HG02623 (cell line): ENCODE results near the gene MYO1B.

ENCODE experiments used
- ATAC-seq: cut with Tn5 transposase; IDR thresholded peaks from one replicate; pipeline ENCODE4 v1.9.1; 2021; ENCODE audit warnings: moderate library complexity; ENCODE audit not compliant: unreplicated experiment

The MYO1B gene

DNA sequence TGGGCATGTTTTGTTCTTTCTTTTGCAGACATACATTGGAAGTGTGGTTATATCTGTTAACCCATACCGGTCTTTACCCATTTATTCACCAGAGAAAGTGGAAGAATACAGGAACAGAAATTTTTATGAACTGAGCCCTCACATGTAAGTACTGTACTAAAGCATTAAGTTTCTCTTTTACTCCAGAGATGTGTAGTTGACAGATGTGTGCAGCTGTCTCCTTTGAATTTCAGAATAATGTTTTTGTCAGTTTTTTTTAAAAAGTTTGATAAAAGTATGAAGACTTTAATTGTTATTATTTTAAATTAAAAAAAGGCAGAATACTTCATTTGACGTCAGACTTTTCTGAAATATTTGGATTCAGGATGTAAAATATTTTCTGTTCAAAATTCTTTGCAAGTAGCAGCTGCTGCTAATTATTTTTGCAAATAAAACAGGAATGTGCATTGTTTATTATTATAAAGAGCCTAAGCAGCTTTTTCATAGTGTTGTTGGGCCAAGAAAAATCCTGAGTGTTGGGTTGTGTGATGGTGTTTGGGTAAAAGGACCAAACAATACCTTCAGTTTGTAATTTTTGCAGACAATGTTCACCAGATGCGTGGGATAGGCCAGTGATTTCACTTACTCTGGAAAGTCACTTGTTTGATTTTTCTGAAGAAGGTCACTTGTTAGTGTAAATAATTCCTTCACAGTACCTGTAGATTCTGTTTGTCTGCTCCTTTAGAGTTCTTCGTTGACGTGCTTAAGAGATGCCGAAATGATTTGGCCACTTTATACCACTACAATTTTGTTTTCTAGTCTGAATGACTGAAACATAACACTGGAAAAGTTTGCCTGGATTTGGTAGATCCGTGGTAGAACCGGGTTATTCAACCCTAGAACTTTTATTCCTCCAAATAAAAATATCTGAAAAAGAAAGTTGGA is 51.1 kb downstream of the MYO1B start:
- ATAC-seq: no peak

DNA sequence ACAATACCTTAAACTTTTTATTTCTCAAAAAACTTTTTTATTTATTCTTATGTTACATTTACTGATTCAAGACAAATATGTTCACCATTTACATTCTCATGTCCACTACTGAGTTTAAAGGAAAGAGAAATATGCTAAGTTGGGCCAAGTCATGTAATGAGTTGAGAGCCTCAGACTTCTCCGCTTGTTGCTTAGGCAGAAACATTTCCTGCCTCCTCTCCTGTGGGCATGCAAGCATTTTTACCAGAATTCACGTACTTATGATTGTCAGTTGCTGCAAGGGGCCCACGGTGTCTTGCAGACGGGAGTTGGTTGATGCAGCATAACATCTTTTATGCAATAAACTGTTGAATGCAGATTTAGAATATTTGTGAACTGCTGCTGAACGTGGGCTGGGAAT is 51.8 kb downstream of the MYO1B start:
- no peak for ATAC-seq

DNA sequence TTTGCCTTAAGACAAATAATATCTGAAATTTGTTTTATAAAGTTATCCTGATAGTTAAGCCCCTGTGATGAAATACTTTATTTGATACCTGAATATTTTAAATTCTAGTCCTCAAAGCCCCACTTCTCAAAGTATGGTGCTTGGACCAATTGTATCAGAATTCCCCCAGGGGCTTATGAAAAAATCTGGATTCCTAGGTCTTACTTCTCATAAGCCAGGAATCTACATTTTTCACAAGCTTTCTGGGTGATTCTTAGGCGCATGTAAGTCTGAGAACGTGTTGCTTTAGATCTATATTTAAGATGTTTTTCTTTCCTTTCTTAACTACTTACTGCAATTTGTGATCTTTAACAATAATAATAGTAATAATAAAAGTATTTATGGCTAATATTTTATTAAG is 53.1 kb downstream of the MYO1B start:
- no peak for ATAC-seq

DNA sequence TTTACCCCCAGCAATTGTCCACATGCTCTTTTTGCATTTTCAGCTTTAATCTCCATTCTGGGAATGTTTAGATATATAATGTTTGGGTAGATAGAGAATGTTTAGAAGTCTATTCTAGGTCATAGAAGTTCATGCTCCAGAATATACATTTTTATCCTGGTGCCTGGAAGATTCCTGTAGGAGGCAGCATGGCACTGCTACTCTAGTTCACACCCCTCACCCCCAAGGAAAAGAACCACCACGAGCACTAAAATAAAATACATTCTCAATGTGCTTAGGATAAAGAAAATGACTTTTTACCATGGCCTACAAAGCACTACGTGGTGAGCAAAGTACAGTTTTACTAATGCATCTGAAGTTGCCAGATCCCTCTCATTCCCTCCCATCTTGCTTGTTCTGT is 53.8 kb downstream of the MYO1B start:
- no peak for ATAC-seq

DNA sequence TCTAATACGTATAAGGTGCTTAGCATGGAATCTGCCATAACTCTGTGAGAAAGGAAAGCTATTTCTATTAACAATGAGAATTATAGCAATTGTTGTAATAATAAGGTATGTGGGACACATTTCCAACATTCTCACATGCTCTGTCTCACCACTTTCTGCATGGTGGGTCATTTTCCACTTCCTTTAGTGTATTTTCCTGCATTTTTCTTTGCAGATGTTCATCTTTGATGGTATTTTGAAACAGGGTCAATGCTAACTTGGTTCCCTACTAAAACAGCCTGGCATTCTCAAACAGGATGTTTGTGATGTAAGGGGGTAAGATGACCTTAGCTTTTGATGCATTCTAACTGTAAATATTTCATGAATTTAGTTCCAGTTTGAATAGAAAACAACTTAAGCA is 54.7 kb downstream of the MYO1B start:
- no peak for ATAC-seq

DNA sequence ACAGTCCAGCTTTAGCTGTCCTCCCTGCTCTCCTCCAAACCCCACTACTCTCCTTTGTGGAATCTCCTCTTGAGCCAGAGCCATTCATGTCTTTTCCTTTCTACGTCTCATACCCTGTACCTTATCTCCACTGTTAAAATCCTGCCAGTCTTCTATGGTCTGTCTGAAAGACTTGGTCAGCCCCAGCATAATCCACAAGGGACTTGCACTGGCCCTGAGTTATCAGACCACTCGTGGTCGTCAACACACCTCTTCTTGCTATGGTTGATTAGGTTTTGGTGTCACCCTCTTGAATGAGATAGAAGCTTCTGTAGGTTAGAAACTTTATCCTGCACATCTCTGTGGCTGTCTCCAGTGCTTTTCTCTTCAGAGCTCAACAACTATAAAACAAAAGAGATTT is 56.8 kb downstream of the MYO1B start:
- no peak for ATAC-seq

DNA sequence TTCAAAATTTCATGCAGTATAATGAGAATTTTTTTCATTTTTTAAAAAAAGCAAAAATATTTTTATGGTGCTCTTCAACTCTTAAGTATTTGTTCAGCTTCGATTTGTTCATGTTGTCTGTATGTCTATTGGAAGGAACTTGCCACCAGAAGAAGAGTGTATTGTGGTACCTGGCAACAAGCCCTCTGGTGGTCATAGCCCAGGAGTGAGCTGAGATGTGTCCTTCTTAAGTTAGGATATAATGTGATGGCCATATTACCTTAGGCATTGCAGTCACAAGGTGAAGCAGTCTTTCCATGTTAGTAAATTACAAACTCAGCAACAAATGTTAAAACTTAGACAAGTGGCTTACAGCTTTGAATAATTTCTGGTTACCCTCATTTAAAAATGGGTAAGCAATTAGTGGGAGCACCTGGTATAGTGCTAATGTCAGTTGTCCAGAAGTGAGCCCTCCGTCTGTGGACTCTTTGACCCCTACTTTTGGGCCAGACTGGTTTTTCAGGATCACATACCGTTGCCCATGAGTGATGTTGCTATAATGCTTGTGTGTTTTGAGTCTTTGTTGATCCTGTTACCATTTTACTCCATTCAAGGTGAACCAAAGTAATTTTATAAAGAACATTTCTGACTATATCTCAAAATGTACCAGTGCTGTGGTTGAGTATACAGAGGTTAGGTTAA is 57.4 kb downstream of the MYO1B start:
- peak; percentile 71 for ATAC-seq

DNA sequence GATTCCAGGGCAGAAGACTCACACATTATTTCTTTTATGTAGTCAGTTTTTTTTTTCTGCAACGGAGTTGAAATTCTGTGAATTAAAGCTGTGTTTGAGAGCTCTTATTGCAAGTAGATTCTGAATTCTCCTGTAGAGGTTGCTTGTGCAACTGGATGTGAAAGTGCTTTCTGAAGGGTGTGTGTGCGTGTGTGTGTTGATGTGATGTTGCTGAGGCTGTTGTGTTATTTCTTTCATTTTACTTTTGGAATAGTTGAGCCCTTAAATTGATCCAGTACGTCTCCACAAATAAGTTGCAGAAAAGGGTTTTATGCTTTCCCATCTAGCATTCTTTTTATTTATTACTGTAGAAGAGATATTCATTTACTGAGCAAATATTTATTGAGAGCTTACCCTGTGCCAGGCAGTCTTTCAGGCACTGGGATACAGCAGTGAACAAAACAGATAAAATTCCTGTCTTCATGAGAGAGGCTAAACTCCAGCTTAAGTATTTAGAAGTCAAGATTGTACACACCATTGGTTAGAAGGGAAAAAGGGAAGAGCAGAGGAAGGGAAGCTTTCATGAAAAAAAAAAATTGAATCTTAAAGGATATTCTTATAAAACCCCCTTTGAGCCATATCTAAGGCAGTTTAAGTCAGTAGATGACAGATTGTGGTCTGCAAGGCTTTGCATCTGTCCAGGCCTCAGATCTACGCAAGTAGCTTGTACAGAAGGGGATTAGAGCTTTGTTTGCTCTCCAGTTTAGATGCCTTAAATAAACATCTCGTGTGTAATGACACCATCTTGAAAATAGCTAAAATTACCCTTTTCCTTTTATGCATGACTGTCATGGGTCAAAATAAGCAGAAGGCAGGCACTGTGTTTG is 58.2 kb downstream of the MYO1B start:
- no peak for ATAC-seq

DNA sequence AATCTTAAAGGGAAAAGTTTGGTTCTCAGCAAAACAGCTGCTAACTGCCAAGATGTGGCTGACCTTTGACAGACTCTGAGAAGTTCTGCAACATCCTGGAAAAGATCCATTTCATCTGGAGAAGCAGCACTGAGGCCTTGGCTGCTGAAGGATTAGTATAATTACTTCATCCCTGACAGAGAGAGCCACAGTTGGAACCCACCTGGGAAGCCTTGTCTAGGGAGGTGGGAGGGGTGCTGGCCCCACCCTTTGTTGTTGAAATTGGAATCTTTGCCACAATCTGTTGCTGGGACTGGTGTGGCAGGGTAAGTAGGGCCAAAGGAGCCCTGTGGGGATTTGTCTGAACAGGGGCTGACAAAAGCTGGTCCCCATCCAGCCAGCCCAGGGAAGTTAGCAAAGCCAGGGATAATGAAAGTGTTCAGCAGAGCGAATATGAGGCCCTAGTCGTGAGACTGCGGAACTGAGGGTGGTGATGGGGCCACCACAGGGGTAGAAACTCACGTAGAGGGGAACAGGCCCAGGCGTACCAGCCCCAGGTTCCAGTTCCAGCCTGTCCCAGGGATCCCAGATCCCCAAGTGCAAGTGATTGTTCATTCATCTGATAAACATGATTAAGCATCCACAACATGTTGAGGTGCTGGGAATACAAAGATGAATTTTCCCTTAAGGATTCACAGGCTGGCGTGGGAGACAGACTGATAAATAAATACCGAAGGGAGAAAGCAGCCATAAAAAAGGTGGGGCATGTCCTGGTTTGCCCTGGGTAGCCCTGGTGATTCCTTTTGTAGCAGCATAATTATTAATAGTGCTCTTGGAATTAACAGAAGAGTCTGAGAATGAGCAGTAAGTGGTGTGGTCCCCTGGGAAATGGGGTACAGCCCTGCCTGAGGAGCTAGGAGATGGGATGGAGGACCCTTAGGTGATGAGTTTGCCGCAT is 60.0 kb downstream of the MYO1B start:
- ATAC-seq: no peak

DNA sequence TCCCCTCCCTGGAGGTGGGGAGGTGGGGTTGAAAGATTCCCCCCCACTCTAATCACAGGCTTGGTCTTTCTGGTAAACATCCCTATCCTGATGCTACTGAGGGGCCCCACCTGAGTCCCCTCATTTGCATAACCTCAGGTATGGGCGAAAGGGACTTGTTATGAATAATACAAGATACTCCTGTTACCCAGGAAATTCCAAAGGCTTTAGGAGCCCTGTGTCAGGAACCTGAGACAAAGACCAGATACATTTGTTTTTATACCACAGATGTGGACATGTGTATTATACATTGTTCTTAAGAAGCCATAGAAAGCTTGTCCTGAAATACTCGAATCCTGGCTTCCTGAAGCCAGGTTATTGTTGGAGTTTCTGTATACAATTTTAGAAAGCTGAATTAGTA is 62.8 kb downstream of the MYO1B start:
- ATAC-seq: no peak

DNA sequence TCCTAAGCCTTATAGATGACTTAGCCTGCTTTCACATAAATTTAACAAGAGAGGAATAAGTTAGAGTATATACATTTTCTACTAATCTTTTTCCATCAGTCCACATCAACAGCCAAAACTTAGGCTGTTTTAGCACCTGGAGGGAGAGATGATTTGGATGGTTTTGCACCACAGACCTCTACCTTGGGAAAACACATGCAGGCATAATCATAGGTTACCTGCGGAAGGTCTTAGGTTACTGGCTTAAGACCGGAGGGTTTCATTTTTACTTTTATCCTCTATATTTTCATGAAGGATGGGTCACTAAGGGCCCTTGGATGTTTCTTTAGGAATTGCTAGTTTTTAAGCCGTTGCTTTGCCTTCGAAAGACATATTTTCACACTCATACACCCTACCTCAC is 66.0 kb downstream of the MYO1B start:
- ATAC-seq: no peak

DNA sequence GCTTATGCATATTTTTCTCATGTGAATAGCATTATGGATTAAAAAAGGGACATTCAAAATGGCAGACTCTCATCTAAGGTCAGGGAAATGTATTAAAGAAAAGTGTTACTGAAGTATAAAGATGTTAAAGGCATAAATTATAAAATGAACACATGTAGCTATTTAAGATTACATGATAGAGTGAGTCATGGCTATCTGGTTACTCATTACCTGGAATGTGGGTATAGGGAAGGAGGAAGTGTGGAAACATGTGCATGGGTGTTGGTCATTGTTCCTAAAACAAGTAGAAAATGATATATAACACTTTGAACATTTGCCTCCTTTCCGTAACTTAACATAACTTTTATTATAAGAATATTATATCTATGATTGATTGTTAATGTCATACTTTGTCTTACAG is 66.4 kb downstream of the MYO1B start:
- ATAC-seq: no peak

DNA sequence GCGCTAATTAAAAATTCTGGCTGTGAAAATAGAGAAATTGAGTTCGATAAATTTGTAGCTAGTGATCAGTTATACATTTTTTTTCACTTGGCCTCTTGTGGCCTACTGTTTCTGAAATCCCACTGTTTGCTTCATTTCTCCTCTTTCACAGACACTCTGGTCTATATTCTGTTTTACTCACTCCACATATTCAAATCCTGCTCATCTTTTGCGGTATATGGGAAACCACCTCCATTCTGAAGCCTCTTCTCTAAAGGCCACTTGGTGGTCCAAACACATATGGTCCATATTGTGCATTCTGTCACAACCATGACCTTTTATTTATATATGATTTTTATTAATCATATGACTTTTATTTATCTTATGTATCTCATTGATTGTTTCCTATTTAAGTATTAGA is 67.0 kb downstream of the MYO1B start:
- ATAC-seq: no peak

DNA sequence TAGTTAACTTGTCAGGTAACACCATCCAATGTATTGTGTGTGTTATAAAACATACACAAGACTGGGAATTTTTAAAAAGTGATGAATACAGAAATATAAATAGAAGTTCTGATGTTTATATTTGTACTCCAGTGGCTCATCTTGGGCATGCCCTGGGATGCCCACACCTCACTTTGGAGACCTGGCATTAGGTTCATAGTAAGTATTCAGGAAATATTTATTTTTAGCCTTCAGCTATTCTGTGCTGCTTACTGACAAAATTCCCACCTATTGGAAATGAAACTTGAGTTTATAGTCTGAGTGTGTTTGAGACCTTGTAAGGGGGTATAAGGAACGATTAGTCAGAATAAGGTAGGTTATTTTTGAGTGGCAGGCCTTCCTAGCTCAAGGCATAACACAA is 67.5 kb downstream of the MYO1B start:
- no peak for ATAC-seq

DNA sequence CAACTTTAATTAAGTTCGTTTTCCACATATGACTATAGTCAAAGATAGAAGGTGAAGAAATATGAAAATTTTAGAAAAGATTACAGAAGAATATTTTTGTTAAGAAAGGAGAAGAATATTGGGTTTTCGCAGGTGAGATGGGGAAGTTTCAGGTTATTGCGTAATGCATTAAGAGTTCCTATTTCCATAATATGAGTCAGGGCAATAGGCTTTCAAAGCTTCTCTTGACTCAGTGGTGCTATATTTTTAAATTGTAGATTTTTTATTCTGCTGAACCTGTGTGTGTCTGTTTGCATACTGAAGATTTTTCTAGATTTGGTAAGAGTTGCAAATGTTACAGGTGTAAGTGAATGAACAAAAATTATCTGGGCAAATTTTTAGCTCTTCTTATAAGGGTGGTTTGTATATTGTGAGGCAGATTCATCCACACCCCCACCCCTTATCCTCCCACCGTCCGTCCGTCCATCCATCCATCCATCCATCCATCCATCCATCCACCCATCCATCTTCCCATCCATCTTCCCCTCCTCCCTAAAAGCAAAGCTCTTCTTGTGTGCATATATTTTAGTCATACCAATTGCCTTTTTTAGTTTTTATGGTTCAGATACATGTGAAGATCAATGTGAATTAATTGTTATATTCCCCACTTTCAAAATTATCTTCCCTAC is 69.6 kb downstream of the MYO1B start:
- no peak for ATAC-seq

DNA sequence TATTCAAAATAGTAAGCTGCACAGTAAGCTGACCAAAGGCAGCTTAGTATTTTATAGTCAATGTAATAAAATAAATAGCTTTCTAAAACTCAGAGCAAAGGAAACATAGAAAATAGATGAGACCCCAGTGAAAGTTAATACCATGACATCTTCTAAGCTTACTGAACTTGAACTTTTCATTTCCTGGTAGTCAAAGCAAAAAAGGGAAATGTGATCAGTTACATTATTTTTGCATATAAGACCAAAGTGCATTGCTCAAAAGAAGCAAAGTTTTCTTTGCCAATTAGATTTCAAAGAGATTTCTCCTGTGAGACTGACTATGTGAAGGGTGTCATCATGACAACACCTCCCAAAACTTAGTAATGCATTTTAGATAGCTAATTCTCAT is 70.2 kb downstream of the MYO1B start:
- ATAC-seq: no peak

DNA sequence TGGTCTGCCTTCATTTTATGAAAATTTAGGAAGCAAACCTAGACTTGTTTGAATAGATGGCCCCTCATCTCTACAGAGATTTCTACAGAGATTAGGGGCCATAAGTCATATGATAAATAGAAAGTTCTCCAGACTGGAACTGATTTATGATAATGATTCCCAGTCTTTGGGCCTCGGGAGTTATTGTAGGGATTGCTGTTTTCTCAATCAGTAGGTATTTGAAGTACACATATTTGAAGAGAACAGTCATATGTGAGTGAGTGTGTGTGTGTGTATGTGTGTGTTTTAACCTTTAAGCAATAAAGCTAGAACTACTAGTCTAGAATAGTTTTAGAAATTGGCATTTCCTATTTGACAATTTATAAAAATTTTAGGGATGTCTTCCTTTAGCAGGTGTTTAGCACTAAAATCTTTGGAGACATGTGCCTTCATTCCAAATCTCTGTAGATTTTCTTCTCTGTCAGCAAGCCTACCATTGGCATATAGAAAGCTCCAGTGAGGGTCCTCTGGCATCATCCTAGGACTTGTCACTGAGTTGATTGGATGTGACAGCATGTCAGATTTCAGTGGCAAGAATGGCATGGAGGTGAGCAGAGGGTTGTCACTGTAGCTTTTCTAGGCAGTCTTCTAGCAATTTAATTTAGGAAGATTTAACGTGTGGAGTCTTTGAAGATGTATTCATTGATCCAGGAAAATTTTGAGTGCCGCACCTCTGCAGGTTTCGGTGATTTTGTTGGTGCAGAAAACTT is 71.2 kb downstream of the MYO1B start:
- ATAC-seq: no peak

DNA sequence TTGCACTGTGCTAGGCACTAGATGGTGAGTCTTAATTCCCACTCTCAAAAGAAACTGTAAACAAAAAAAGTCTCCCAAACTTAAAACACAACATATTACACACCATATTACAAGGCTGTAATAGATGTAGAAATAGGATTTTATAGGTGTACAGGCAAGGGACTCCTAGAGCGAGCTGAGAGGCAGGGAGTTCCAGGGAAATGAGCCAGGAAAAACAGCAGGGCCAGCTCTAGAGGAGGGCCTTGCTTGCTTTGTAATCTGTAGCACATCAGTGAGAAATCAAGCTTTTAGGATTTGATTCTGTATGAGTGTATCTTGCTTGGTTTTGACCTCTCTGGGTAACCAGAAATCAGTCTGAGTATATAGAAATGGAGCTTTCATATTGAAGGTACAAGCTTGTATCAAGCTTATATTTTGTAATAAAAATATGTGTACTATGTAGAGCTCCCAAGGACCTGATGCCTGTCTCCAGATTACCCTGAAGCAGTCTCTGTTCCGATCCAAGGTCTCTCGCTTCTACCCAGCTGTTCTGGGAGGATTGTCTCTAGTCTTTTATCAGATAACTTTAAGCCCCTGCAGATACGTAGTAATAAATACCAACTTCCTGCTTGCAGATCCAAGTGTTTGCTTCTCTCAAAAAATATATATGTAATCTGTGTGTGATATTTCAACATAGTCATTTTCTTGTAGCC is 73.0 kb downstream of the MYO1B start:
- ATAC-seq: no peak

DNA sequence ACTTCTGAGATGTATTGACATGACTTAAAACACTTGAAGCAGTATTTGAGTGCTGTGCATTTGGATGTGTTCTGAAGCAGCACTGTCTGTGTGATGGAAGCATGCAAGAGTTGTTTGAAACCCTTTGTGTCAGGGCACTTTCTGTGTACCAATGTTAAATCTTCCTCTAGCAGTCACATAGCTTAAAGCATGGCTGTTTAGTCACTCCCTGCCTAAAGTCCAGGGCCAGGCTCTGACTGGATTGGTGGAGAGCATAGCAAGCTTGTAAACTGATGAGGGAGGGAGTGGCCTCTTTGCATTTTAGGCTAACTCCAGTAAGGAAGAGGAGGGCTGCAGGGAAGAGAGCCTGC is 73.5 kb downstream of the MYO1B start:
- no peak for ATAC-seq
